ENCODE data around the gene EML6.

- TF ChIP-seq CTCF (IDR thresholded peaks at IDR 0.05): no peak
- TF ChIP-seq POLR2A (IDR thresholded peaks at IDR 0.05): no peak
Measured at GRCh38 chr2:54859416-54859815, 136.0 kb downstream of the EML6 start.
